Measurements from ENCODE around the gene TPSD1. TPM values are rescaled to one million over a fixed set of nuclear protein-coding genes. Genes with fewer than 3 reads are reported as not detected.
"Not testable (repeated sequence)": the region's sequence is repeated elsewhere in the genome, so short reads cannot be mapped to it uniquely, and the experiment has no call there.

The TPSD1 gene
- total RNA-seq, 1 experiment from 2014 or later = not detected

GRCh38 chr16:1232049-1232748 lies 23.7 kb upstream of the TPSD1 start:
- not testable (repeated sequence) for H2BK120ac ChIP-seq (ENCODE audit: low read depth, low read length, poor library complexity, severe bottlenecking); H3K18ac ChIP-seq (ENCODE audit: insufficient read length, low read depth, low read length); H2BK5ac ChIP-seq (ENCODE audit: insufficient read length, low read length); H2BK20ac ChIP-seq (ENCODE audit: low read depth, low read length, poor library complexity, severe bottlenecking); H3K9me3 Mint-ChIP-seq; H2BK12ac ChIP-seq (ENCODE audit: insufficient read length, low read depth, low read length); H2AK5ac ChIP-seq (ENCODE audit: insufficient read length, low read length); H3K79me2 ChIP-seq (ENCODE audit: insufficient read depth, low read length); H2BK15ac ChIP-seq (ENCODE audit: low read depth, low read length); H3K4me2 ChIP-seq (ENCODE audit: insufficient read depth, insufficient read length, low read length); H3K4me1 ChIP-seq (ENCODE audit: insufficient read depth, low read length); H3K79me1 ChIP-seq (ENCODE audit: insufficient read depth, low read depth, low read length, poor library complexity, severe bottlenecking); H3K36me3 Mint-ChIP-seq (ENCODE audit: insufficient read depth in 1 of 3, low read depth in 3 of 3); DNase-seq; H3K9me3 ChIP-seq (ENCODE audit: control insufficient read depth, low read depth, low read length); H4K8ac ChIP-seq (replicated peaks; ENCODE audit: insufficient read length, low read depth, low read length); H4K91ac ChIP-seq (ENCODE audit: insufficient read length, low read depth, low read length); H3K56ac ChIP-seq (ENCODE audit: insufficient read length, low read depth, low read length); H3K27ac Mint-ChIP-seq; H3K4me3 Mint-ChIP-seq; H3K4ac ChIP-seq (ENCODE audit: low read depth, low read length); H3T11ph ChIP-seq (ENCODE audit: low read length); H3K9ac ChIP-seq (ENCODE audit: extremely low read depth, insufficient read length, low read length); H2AFZ ChIP-seq (ENCODE audit: low read length); H3K27ac ChIP-seq (ENCODE audit: insufficient read length, low read depth, low read length); H3K27me3 ChIP-seq (ENCODE audit: insufficient read depth, low read length); H4K20me1 ChIP-seq (ENCODE audit: control insufficient read depth, insufficient read depth, insufficient read length); H4K5ac ChIP-seq (ENCODE audit: insufficient read length, low read depth, low read length); H3K4me1 Mint-ChIP-seq; H3K23ac ChIP-seq (ENCODE audit: insufficient read length, low read depth, low read length); H3K14ac ChIP-seq (ENCODE audit: insufficient read depth, low read length); H3K23me2 ChIP-seq (ENCODE audit: insufficient read length, low read depth, low read length, poor library complexity, severe bottlenecking)
- no CpG with 5 or more reads among the region's 47 CpGs for WGBS (ENCODE audit: extremely low coverage, insufficient read length, low lambda C conversion rate)
- peaks cover 15% of the 10 kb centered on the region for H3K27me3 Mint-ChIP-seq (ENCODE audit: low read depth)

- H3K79me1 ChIP-seq (ENCODE audit: insufficient read depth, low read depth, low read length, poor library complexity, severe bottlenecking); H3K9ac ChIP-seq (ENCODE audit: extremely low read depth, insufficient read length, low read length); H4K20me1 ChIP-seq (ENCODE audit: control insufficient read depth, insufficient read depth, insufficient read length); H3K27ac ChIP-seq (ENCODE audit: insufficient read length, low read depth, low read length); H4K8ac ChIP-seq (replicated peaks; ENCODE audit: insufficient read length, low read depth, low read length); H2BK5ac ChIP-seq (ENCODE audit: insufficient read length, low read length); H3K4me3 Mint-ChIP-seq; H2BK120ac ChIP-seq (ENCODE audit: low read depth, low read length, poor library complexity, severe bottlenecking); H3K23me2 ChIP-seq (ENCODE audit: insufficient read length, low read depth, low read length, poor library complexity, severe bottlenecking); H3K4me1 ChIP-seq (ENCODE audit: insufficient read depth, low read length); H4K91ac ChIP-seq (ENCODE audit: insufficient read length, low read depth, low read length); H3K9me3 Mint-ChIP-seq; H3K79me2 ChIP-seq (ENCODE audit: insufficient read depth, low read length); DNase-seq; H3K27ac Mint-ChIP-seq; H4K5ac ChIP-seq (ENCODE audit: insufficient read length, low read depth, low read length); H3K14ac ChIP-seq (ENCODE audit: insufficient read depth, low read length); H3T11ph ChIP-seq (ENCODE audit: low read length); H2BK20ac ChIP-seq (ENCODE audit: low read depth, low read length, poor library complexity, severe bottlenecking); H2BK15ac ChIP-seq (ENCODE audit: low read depth, low read length); H3K9me3 ChIP-seq (ENCODE audit: control insufficient read depth, low read depth, low read length); H2BK12ac ChIP-seq (ENCODE audit: insufficient read length, low read depth, low read length); H3K36me3 Mint-ChIP-seq (ENCODE audit: insufficient read depth in 1 of 3, low read depth in 3 of 3); H3K4me2 ChIP-seq (ENCODE audit: insufficient read depth, insufficient read length, low read length); H3K4me1 Mint-ChIP-seq; H3K18ac ChIP-seq (ENCODE audit: insufficient read length, low read depth, low read length); H3K23ac ChIP-seq (ENCODE audit: insufficient read length, low read depth, low read length); H2AK5ac ChIP-seq (ENCODE audit: insufficient read length, low read length); H3K27me3 ChIP-seq (ENCODE audit: insufficient read depth, low read length); H2AFZ ChIP-seq (ENCODE audit: low read length); H3K4ac ChIP-seq (ENCODE audit: low read depth, low read length); H3K56ac ChIP-seq (ENCODE audit: insufficient read length, low read depth, low read length): not testable (repeated sequence)
- H3K27me3 Mint-ChIP-seq (ENCODE audit: low read depth) = peaks cover 15% of the 10 kb centered on the region
- no CpG with 5 or more reads among the region's 29 CpGs for WGBS (ENCODE audit: extremely low coverage, insufficient read length, low lambda C conversion rate)
These were observed 19.2 kb upstream of the TPSD1 start for GRCh38 chr16:1236659-1237058.
